HG02840 (cell line): Measurements from ENCODE around the gene EBLN1.

Source experiments
- ATAC-seq: cut with Tn5 transposase; IDR thresholded peaks from one replicate; pipeline ENCODE4 v1.9.1; 2021; ENCODE audit warnings: mild to moderate bottlenecking, moderate library complexity, moderate number of reproducible peaks; ENCODE audit not compliant: unreplicated experiment, low FRiP score

Gene EBLN1

DNA sequence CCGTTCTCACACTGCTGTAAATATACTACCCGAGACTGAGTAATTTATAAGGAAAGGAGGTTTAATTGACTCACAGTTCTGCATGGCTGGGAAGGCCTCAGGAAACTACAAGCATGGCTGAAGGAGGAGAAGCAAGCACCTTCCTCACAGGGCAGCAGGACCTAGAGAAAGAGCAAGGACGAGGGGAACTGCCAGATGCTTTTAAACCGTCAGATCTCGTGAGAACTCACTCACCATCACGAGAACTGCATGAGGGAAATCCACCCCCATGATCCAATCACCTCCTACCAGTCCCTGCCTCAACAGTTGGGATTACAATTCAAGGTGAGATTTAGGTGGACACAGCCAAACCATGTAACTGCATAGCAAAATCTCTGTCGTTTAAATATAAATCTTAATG lies at the start of gene EBLN1:
TSS of gene EBLN1 (minus strand) at position 174 of the 400 bp plus-strand sequence. CDS start 8,032 bp downstream, outside the sequence.
- ATAC-seq, result no peak

DNA sequence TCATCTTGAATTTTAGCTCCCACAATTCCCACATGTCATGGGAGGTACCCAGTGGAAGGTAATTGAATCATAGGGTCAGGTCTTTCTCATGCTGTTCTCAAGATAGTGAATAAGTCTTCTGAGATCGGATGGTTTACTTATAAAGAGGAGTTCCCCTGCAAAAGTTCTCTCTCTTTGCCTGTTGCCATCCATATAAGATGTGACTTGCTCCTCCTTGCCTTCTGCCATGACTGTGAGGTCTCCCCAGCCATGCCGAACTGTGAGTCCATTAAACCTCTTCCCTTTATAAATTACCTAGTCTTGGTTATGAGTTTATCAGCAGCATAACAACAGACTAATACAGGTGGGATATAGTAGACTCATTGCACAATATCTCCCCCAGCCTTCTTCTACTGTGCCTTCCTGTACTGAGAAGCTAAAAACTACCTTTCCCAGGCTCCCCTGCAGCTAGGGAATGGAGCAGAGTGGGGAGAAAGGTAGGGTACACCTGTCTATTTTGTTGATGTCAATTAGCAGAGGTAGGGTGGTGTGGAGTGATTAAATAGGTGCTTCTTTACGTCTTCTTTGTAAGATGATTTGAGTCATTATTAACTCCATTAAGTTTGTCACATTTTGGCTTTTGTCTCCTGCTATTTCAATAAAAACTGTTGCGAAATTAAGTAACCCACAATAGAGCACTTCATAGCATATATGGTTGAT lies 48.2 kb upstream of the EBLN1 start:
- no peak for ATAC-seq

DNA sequence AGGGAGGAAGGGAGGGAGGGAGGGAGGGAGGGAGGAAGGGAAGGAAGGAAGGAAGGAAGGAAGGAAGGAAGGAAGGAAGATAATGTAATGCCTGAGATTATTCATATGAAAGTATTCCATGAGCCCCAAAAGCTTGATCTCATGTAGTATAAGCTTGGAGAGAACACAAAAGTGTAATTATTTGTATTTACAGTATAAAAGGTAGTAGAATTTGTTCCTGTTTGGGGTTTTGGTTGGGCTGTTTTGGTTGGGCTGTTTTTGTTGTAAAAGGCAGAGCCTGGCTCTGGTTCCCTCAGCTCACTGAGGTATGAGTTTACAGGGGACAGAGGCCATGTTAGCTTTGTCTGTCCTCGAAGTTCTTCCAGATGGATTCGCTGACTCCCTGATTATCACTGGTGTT lies 45.3 kb upstream of the EBLN1 start:
- no peak for ATAC-seq

DNA sequence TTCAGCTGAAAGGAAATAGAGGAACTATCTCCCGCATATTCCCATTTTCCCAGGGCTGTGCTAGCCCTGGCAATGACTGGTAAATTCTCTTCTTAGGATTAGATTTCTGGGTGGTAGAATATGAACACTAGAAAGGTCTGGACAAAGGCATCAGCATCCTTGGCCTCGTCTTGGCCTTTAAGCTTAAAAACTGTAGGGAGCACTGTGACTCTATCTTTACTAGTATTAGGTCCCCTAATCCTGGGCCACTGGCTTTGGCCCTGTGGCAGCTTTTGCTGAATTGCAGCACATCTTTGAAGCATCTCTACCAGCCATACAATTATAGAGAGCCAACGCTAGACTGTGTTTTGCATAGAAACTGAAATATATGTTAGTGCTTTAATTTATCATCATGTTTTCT lies 41.5 kb upstream of the EBLN1 start:
- no peak for ATAC-seq

DNA sequence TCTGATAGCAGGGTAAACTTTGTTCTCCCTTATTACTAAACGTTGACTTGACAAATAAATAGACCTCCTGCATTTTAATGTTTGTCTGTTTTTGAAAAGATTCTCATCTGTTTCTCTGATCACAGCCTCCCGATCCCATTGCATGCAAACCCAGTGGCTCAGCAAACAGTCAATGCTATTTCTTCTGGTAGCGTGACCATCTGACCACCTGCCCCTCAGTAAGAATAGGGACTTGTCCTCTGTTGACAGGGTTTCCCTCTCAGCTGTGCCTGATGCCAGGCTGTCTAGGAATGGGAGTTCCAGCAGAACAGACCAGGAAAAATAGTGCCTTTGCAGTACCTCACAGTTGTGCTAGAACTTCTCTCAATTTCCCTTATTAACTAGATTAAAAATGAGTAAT lies 40.7 kb upstream of the EBLN1 start:
- no peak for ATAC-seq

DNA sequence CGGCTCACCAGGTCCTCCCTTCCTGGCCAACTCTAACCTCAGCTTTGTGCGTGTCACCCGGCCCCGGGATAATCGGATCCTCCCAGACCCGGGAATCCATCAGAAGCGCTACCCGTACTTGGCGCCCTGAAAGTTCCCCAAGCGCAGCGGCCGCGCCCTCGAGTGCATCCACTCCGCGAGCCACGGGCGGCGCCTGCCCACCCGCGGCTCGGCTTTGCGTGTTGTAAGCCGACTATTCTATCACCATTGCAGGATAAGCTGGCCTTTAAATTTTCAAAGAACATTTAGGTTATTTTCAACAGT lies 35.7 kb upstream of the EBLN1 start:
- ATAC-seq, result no peak

DNA sequence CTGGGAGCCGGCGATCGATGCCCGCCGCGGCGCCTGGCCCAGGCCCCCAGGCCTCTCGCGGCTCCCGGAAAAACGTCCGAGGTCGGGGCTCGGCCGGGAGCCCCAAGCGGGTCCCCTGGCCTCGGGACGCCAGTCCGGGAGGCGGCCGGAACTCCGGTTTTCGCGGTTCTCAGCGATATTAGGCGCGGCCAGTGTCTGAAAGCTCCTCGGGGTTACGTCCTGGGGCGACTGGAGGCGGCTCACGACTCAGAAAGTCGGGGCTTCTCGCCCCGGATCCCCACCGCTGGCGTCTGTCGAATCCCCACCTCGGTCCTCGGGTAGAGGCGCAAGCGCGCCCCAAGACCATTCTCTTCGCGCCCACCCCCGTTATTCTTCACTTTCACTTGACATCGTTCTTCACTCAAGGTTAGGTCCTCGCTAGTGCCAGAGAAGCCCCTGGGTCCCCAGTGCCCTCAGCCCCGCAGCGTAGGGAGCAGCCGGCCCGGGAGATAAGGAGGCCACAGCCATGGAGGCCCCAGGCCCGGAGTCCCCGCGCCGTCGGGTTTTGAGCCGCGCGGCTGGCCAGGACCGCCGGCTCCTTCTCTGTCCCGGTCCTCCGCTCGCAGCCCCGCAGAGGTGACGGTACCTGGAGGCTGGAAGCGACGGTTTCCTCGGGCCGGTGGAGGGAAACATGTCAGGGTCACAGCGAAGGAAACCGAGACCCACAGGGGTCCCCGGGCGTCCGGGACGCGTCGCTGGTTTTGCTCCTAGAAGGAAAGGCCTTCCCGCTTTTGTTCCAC lies 35.2 kb upstream of the EBLN1 start:
- ATAC-seq, result peak; percentile 25

DNA sequence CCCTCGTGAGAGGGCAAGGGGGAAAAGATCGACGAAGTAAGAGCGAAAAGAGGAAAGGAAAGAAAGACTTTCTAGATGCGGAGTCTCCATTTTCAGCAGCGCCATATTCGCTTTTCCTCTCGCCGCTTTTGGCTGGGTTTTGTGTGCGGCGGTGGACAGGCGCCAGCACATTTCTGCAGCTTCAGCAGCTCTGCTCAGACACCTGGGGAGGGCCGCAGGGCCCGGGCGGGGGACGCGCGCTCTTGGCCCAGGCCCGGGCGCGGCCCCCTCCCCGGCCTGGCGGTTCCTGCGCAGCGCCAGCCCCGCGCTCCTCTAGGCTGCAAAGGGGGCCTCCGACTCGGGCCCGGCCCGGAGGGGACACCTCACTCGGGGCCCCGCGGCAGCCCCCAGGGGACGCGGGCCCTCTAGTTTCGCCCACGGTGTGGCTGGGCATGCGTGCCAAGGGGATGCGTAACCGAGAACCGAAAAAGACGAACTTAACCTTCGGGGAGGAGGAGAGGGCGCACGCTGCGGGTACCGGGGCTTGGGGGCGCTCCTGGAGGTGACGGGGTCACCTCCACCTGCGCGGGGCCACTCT lies 34.5 kb upstream of the EBLN1 start:
- peak; percentile 61 for ATAC-seq

DNA sequence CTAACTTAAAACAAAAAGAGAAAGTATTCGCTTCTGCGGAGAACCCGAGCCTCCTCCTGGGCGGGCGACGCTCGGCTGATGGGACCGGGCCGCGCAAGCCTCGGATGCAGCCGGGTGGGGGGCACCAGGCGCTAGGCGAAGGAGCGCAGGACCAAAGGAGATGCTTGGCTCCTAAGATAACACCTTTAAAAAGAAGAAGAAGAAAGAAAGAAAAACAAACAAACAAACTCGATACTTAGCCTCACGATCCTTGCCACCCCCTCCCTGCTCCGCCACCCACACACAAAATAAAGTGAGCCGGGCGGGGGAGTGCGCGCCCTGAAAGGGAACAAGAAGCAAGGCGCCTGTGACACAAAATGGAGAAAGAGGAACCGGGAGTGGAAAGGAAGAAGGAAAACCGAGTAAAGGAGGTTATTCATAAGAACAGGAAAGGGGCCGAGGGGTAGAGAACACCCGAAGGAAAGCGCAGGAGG lies 34.0 kb upstream of the EBLN1 start:
- ATAC-seq, result peak; percentile 44

DNA sequence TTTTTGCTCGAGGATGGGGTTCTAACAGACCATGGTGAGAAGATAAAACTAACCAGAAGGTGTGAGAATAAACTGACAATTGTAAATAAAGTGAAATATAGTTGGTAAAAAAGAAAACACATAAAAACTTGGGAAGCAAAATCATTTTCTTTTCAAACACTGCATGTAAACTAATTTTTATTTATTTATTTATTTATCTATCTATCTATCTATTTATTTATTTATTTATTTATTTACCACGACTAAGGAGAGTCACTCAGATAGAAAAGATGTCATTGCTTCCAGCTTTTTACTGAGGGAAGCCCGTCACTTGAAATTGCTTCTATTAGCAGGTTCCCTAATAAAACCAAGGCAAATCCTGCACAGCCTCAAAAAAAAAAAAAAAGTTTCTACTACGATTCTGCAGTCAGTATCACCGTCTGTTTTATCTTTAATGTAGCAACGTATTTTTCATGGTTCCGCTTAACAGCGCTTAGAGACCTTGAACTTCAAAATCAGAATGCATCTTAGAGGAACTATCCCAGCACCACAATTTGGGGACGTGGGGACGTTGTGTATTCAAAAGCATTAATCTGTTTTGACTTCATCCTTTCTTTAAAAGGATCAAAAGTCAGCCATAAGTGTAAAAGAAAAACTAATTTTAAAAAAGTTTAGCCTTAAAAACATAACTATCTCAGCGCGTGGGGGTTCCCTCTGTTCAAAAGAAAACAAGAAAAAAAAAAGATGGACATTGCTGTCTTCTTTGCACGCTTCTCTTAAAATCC lies 33.3 kb upstream of the EBLN1 start:
- no peak for ATAC-seq

DNA sequence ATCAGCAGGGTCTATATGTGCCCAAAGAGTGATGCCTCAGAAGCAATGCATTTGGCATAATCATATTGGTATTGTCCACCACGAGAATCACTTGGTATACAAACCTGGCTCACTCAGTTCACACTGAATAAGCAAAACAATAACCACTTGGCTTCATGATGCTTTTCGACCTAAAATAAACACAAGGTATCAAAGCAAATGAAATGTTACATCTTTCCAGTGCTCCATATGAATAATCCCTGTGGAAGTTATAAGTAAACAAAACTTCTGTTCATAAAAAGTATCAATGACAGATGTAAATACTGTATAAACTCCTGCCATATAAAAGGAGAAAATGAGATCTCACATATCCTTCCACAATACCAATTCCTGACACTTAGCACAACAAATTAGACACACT lies 29.8 kb upstream of the EBLN1 start:
- no peak for ATAC-seq

DNA sequence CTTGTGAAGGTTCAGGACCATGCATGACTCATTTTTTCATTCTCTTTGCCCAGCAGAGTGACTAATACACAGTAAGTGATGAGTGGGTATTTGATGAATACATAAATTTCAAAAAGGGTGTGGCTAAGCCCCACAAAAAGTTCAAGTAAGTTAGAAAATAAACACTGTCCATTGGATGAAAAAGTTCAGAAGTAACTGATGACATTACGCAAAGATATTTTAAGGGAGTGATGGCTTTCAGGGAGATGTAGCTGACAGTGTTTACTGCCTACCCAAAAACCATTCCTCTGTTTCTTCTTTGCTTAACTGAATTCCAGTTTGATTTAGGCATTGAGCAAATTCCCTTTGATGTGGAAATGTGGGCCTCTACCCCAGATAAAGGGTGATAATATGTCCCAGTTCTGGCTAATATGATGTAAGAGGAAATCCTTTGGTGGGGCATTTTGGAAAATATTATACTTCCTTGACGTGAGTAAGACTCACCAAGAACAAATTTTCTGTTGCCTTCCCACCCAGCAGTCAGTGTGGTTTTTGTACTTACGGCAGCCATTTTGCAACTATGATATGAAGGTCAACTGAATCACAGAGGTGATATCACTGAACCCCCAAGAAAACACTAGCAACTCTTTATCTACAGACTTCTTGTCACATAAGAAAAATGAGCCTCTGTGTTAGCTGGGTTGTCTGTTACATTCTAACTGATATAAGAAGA lies 29.0 kb upstream of the EBLN1 start:
- ATAC-seq, result no peak

DNA sequence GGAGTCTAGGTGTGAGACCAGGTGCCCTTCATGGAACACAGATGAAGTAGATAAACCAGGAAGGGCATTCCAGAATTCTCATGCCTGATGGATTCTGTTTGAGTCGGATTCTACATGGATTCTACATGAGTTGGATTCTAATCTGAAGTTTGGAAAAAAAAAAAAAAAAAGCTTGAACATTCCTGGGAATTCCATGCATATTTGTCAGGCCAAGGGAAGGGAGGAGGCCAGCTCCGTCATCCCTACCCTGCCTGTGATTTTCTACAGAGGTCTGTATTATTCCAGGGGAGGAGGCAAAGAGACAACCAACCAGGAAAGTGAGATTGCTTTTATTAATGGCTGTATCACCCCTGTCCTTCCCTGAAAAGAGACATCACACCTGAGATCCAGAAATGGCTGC lies 27.8 kb upstream of the EBLN1 start:
- no peak for ATAC-seq

DNA sequence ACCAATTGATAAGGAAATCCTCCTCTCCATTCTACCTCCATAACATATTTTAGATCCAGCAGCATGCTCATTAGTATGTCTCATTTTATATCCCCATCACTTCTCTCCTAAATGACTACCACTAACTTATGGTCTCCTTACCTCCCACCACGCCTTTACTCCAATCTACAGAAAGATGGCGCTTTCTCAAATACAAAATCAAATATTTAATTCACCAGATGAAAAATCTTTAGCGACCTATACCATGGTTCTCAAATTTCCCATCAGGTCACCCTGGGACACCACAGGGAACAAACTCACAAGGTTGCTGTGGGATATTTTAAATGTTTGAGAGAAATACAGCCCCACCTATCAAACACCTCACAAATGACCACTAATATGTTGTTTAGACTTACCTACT lies 27.0 kb upstream of the EBLN1 start:
- ATAC-seq, result no peak

DNA sequence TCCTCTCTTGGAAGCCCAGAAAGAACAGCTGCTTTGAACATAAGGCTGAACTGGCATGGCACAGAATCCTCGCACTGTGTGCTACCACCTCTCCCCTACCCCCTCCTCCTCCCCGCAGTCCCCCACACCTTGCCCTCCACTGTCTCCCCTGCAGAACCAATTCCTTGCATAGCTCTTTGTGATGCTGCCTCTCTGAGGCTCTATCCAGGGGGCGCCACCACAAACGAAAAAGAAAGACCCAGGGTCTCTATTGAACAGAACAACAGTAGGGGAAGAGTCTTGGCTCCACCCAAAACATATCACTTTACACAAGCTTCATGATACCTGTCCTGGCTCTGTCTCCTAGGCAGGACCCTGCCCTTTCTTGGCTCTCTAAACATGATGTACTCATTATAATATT lies 26.2 kb upstream of the EBLN1 start:
- ATAC-seq, result no peak

DNA sequence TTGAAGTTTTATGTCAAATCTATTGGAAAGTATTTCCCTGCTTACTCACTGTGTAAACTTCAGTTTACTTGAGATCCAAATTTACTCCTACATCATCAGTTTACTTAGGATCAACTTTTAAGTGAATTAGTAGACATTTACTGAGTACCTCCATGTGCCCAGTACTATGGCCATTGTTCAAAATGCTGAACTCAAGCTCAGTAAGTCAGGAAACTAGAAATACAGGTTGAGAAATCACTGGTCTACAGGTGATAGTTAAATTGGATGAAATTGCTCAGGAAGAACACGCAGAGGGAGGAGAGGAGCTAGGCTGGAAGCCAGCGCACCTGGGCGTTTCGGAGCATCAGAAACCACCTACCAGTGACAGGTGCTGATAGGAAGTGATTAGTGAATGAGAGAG lies 25.5 kb upstream of the EBLN1 start:
- ATAC-seq, result no peak

DNA sequence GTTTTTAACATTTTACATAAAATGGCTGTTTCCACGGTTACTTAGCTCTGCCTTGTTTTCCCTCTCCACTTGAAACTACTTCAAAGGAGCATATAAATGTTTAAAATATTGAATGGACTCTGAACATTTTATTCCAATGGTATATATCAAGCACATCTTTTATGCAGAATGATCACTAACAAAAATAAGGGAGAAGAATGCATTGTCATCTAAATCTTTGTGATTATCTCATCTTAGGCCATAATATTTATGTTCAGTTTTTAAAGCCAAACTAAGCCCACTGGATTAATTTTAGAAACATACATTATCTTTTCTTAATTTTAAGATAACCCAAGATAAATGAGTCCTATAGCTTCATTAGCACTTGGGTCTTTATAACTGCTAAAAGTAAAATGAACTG lies 13.4 kb upstream of the EBLN1 start:
- ATAC-seq, result no peak

DNA sequence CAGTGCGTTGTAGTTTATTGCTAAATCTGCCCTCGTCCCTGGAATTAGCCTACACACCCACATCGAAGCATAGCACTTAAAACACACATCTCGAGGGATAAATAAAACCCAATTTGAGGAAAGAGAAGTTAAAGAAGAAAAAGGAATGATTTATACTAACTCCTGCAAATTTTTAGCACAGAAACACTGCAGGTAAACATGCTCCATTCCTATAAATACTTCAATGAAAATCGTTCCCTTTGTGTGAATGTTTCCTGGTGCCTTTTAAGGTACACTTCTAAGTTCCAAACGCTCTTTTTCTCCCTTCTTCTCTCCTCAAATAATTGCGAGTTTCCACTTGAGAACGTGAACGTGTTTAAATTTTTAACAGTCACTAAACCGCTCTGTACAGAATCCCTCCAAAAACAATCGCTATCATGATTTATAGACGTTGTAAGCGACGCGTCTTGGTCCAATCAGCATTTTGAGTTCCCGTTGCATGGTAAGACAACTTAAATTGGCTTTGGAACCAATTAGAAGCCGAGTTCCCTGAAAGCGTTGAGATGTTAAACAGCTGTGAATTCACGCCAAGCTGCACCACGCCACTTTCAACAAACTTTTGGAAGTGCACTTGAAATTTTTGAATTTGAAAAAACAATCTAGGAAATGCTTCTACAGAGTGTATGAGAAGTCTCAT lies 12.5 kb upstream of the EBLN1 start:
- ATAC-seq, result no peak

DNA sequence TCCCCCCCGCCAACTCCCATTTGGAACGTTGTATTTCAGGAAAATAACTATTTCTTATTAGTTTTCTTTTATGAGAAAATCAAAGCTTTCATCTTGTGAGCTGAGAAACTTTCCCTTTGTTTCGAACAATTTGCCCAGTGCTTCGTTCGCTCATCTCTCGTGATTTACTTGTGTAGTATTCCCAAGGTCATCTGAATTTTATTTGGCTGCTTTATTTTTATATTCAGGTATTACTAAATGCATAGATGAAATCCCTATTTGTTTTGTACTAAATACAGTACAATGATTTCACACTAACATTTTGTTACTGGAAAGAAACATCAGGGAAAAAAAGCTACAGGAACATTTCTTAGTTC lies 12.0 kb upstream of the EBLN1 start:
- no peak for ATAC-seq
